GM10266 (cell line): ENCODE measurements around the gene TNXB.

ENCODE experiments used
- DNase-seq: peaks from one replicate; pipeline ENCODE4 v3.0.0; 2012; ENCODE audit errors: extremely low spot score
- CTCF ChIP-seq: IDR thresholded peaks from 2 replicates; pipeline ENCODE4 v1.5.1; 2012; ENCODE audit warnings: mild to moderate bottlenecking, low read depth; ENCODE audit not compliant: control insufficient read depth, insufficient read depth; ENCODE audit errors: missing control alignments

The TNXB gene

DNA sequence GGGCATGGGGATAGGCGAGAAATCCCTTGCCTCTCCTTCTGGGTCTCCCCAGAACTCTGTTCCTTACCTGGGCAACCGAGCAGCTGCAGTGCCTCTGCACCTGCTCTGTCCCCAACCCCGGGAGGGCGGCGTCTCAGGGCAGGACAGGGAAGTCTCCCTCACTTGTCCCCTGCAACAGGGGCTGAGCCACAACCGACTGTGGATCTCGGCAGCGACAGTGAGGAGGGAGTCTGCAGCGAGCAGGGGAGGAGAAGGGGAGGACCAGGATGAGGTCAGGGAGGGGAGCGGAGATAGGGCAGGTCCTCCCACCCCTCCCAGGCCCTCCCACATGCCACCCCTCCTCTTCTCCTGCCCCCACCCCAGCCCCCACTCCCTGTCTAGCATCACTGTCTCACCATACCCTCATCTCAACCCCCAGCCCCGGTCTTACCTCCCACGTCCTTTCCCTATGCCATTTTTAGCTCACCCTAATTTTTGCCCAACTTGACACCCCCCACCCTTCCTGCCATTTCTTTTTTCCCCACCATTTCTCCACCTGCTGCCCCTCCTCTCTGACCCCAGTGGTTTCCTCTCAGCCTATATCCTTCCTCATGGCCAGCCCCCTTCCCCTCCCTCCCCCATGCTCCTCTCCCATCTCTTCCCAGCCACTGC, at the start of gene TNXB:
Gene TNXB, minus strand, starts transcription at position 225 of the 651 bp plus-strand sequence. CDS start 11,140 bp downstream, outside the sequence.
- TF ChIP-seq CTCF, result no peak
- DNase-seq, result no peak

DNA sequence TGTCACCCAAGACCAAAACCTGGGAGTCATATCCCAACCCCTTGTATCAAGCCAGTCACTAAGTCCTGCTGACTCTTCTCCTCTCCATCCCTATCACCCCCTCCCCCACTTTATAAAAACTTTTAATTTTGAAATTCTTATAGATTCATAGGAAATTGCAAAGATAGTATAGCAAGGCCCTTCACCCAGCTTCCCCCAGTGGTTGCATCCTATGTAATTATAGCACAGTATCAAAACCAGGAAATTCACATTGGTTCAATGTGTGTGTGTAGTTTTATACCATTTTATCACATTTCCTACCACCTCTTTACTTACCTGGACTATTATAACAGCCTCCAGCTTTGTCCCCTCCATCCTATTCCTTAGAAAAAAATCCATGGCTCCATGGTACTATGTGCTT, 48.9 kb upstream of the TNXB start:
- no peak for TF ChIP-seq CTCF
- no peak for DNase-seq

- TF ChIP-seq CTCF, result no peak
- DNase-seq, result no peak
These were observed 47.8 kb upstream of the TNXB start for GRCh38 chr6:32156891-32157290.

GRCh38 chr6:32154514-32155161, 45.5 kb upstream of the TNXB start:
- DNase-seq, result peak; percentile 88

GRCh38 chr6:32153564-32154513, 44.7 kb upstream of the TNXB start, which contains the start of gene PPT2:
PPT2 (plus strand) TSS chr6:32154141; CDS start chr6:32154595, 454 bp downstream.
- TF ChIP-seq CTCF, result no peak
- peak; percentile 76 for DNase-seq

More at GRCh38 chr6:32154514-32155161, 45.5 kb upstream of the TNXB start:
- TF ChIP-seq CTCF, result peak; percentile 70

DNA sequence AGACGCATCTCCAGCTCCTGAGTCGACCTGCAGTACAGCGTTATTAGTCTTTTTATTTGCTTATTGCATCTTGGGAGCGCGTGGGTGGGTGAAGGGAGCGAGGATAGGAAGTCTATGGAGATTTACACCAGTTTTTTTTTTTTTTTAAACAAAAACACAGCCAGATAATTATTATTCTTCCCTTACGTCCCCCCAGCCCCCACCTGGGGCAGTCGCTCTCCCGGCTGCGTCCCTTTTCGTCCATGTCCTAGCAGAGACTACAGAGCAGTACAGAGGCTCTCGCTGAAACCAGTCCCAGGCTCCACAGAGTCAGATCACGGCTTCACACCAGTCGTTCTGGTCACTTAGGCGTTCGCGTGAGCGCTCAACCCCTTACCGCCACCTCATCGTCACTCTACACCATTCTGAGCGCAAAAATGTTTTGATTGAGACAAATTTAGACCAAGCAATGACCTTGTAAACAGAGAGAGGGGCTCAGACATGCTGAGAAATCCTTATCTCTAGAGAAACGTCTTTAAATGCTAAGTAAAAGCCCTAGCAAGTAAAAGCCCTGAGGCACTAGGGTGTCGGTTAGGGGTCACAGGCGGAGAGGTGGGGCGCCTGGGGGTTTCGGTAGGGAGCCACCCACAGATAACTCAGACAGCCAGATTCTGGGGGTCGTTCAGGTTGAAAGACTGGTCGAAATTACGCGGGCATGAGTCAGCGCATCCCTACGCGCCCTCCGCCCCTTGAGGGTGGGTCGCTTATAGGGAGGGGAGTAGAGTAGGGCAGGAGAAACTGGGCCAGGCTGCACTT, 43.8 kb upstream of the TNXB start:
- no peak for TF ChIP-seq CTCF
- DNase-seq, result no peak
